Caco-2 (cell line): ENCODE measurements around the gene DIS3L2. TPM values are rescaled to one million over a fixed set of nuclear protein-coding genes. Genes with fewer than 3 reads are reported as not detected.

Experiments
- BruUV-seq: library from RNA; stranded (reverse); fragments of 400-500 nt; replicated peaks from 2 replicates; lab custom pipeline; 2021; lab: Mats Ljungman, UMichigan
- CTCF ChIA-PET: fragments of 300-600 bp; sonication (Branson Sonifier 250); formaldehyde crosslinking; loops from one replicate; lab custom pipeline; 2022; ENCODE audit warnings: antibody characterized with exemption; lab: Charles Lee
- POLR2A ChIA-PET: fragments of 300-600 bp; sonication (Branson Sonifier 250); formaldehyde crosslinking; loops from one replicate; lab custom pipeline; 2022; ENCODE audit warnings: antibody characterized with exemption; lab: Charles Lee
- DNase-seq, 2 experiments: peaks; one replicate each; pipeline versions ENCODE4 v3.0.0 to v3.0.0-alpha.2; 2020 to 2022
- H3K27me3 ChIP-seq: replicated peaks from 2 replicates; pipeline ENCODE4 v1.6.0; 2011; ENCODE audit warnings: low read length; ENCODE audit not compliant: control insufficient read depth, insufficient read depth
- H3K36me3 ChIP-seq: 2 replicates; pipeline ENCODE4 v1.5.1; 2011; ENCODE audit warnings: low read length; ENCODE audit not compliant: control insufficient read depth, insufficient read depth
- H3K4me1 ChIP-seq: fragments of 250-450 bp; sonication (Bioruptor Pico); 2 replicates; pipeline ENCODE4 v1.5.1; 2020; ENCODE audit warnings: mild to moderate bottlenecking
- H3K4me3 ChIP-seq: 2 replicates; pipeline ENCODE4 v1.5.1; 2011; ENCODE audit warnings: low read depth, mild to moderate bottlenecking, control low read depth, low read length
- H3K9me3 ChIP-seq: fragments of 250-450 bp; sonication (Bioruptor Pico); 2 replicates; pipeline ENCODE4 v1.5.1; 2020; ENCODE audit warnings: mild to moderate bottlenecking, moderate library complexity
- H3K27ac Mint-ChIP-seq: one replicate; pipeline ENCODE4 v1.8.0; 2022; ENCODE audit warnings: mixed read lengths; ENCODE audit not compliant: unreplicated experiment
- H3K27me3 Mint-ChIP-seq: one replicate; pipeline ENCODE4 v1.8.0; 2022; ENCODE audit warnings: mixed read lengths; ENCODE audit not compliant: insufficient read depth, unreplicated experiment
- H3K36me3 Mint-ChIP-seq: one replicate; pipeline ENCODE4 v1.8.0; 2022; ENCODE audit warnings: mild to moderate bottlenecking, mixed read lengths; ENCODE audit not compliant: insufficient read depth, unreplicated experiment
- H3K4me1 Mint-ChIP-seq: one replicate; pipeline ENCODE4 v1.8.0; 2022; ENCODE audit warnings: low read depth, mixed read lengths; ENCODE audit not compliant: unreplicated experiment
- H3K4me3 Mint-ChIP-seq: one replicate; pipeline ENCODE4 v1.8.0; 2022; ENCODE audit warnings: mild to moderate bottlenecking, moderate library complexity, mixed read lengths; ENCODE audit not compliant: unreplicated experiment
- H3K9me3 Mint-ChIP-seq: one replicate; pipeline ENCODE4 v1.8.0; 2022; ENCODE audit warnings: mixed read lengths; ENCODE audit not compliant: unreplicated experiment
- intact Hi-C: fragments of 100-400 bp; cut with micrococcal nuclease; formaldehyde crosslinking; loops from one replicate; pipeline ENCODE4 v1.10.0; 2022; ENCODE audit not compliant: unreplicated experiment
- total RNA-seq: library from RNA; stranded (reverse); gene quantifications from 2 replicates; pipeline ENCODE4 v1.2.3, GENCODE V29; 2022
- TF ChIP-seq, protein P1 (sequence below), 2 experiments: fragments of 200-600 bp in 1 of 2; IDR thresholded peaks; 1 replicate in 1 of 2; 2 replicates in 1 of 2; pipeline versions ENCODE4 v1.5.1 to v1.8.0; 2011 to 2022; ENCODE audit warnings: antibody characterized with exemption in 1 of 2, control low read depth in 1 of 2, inconsistent platforms in 1 of 2, low read depth in 1 of 2, low read length in 1 of 2, mild to moderate bottlenecking in 1 of 2, moderate library complexity in 1 of 2; ENCODE audit not compliant: insufficient read depth in 1 of 2, severe bottlenecking in 1 of 2, unreplicated experiment in 1 of 2

Gene DIS3L2
- total RNA-seq, 1 experiment from 2014 or later: 15.5 TPM

DNA sequence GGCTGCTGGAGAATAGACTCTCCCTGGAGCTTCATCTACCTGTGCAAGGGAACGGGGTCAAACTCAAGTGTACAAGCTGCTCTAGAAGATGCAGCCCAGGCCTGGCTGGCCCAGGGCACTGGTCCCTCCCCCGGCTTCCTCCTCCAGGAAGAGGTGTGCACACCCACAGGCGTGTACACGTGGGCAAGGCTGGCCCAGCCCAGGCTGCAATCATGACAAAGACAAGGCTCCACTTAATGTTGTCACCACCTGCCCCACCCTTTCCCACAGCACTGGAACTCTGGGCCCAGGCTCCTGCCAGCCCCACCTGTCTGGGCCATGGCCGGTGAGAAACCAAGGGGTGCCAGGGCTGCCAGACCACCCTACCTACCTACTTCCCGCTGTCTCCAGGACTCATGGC, 387.4 kb downstream of the DIS3L2 start:
- ChIA-PET POLR2A (no interaction called here), CTCF (interaction anchor here (0.6 kb wide), 1 partner anchor 7 kb away, joined by 3 read pairs; no protein-coding TSS in a partner anchor)
- Mint-ChIP-seq H3K4me3 (no peak overlapping the region), H3K27me3 (no peaks in the 10 kb centered on the region), H3K9me3 (no peaks in the 10 kb centered on the region), H3K36me3 (no peaks in the 10 kb centered on the region), H3K27ac (no peak overlapping the region), H3K4me1 (no peaks in the 10 kb centered on the region)
- intact Hi-C loops: no loop called here
- TF ChIP-seq, protein P1, sequence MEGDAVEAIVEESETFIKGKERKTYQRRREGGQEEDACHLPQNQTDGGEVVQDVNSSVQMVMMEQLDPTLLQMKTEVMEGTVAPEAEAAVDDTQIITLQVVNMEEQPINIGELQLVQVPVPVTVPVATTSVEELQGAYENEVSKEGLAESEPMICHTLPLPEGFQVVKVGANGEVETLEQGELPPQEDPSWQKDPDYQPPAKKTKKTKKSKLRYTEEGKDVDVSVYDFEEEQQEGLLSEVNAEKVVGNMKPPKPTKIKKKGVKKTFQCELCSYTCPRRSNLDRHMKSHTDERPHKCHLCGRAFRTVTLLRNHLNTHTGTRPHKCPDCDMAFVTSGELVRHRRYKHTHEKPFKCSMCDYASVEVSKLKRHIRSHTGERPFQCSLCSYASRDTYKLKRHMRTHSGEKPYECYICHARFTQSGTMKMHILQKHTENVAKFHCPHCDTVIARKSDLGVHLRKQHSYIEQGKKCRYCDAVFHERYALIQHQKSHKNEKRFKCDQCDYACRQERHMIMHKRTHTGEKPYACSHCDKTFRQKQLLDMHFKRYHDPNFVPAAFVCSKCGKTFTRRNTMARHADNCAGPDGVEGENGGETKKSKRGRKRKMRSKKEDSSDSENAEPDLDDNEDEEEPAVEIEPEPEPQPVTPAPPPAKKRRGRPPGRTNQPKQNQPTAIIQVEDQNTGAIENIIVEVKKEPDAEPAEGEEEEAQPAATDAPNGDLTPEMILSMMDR (IDR thresholded peaks at IDR 0.05; ENCODE audit: insufficient read depth in 1 of 2, low read depth in 1 of 2, low read length in 1 of 2, severe bottlenecking in 1 of 2, unreplicated experiment in 1 of 2): no peak
- no TSS peak for BruUV-seq
- Histone ChIP-seq H3K36me3 (no peaks in the 10 kb centered on the region), H3K9me3 (no peaks in the 10 kb centered on the region), H3K4me1 (no peaks in the 10 kb centered on the region), H3K4me3 (no peak overlapping the region), H3K27me3 (no peaks in the 10 kb centered on the region)
- peak in 1 of 2 experiments; percentile 29 for DNase-seq

DNA sequence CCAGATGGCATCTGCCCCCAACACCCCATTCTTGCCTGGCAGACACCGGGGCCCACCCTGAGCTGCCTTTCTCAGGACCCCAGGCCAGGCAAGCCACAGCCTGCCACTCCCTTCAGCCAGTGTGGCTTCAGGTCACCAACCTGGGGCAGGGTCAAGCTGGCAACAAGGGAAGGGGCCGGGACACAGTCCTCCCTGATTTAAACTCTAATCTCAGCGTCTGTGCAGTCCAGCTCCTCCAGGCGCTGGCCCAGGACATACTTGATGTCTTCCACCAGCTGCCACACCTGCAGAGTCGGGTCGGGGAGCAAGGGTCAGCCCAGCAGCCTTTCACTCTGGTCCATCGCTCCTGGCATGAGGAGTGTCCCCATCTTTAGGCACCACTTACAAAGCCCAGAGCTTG, 388.0 kb downstream of the DIS3L2 start:
- no peaks in the 10 kb centered on the region for H3K9me3 ChIP-seq
- no peaks in the 10 kb centered on the region for H3K27me3 ChIP-seq
- no peaks in the 10 kb centered on the region for H3K36me3 Mint-ChIP-seq
- DNase-seq: peak in 1 of 2 experiments; percentile 21
- ChIA-PET POLR2A (no interaction called here), CTCF (no interaction called here)
- intact Hi-C loops: no loop called here
- TF ChIP-seq, protein P1 (IDR thresholded peaks at IDR 0.05; ENCODE audit: insufficient read depth in 1 of 2, low read depth in 1 of 2, low read length in 1 of 2, severe bottlenecking in 1 of 2, unreplicated experiment in 1 of 2): no peak
- no peaks in the 10 kb centered on the region for H3K4me1 ChIP-seq
- BruUV-seq: no TSS peak
- no peaks in the 10 kb centered on the region for H3K4me1 Mint-ChIP-seq
- no peaks in the 10 kb centered on the region for H3K36me3 ChIP-seq
- H3K9me3 Mint-ChIP-seq: no peaks in the 10 kb centered on the region
- H3K27me3 Mint-ChIP-seq: no peaks in the 10 kb centered on the region
- H3K27ac Mint-ChIP-seq: no peak overlapping the region
- H3K4me3 Mint-ChIP-seq: no peak overlapping the region
- H3K4me3 ChIP-seq: no peak overlapping the region

DNA sequence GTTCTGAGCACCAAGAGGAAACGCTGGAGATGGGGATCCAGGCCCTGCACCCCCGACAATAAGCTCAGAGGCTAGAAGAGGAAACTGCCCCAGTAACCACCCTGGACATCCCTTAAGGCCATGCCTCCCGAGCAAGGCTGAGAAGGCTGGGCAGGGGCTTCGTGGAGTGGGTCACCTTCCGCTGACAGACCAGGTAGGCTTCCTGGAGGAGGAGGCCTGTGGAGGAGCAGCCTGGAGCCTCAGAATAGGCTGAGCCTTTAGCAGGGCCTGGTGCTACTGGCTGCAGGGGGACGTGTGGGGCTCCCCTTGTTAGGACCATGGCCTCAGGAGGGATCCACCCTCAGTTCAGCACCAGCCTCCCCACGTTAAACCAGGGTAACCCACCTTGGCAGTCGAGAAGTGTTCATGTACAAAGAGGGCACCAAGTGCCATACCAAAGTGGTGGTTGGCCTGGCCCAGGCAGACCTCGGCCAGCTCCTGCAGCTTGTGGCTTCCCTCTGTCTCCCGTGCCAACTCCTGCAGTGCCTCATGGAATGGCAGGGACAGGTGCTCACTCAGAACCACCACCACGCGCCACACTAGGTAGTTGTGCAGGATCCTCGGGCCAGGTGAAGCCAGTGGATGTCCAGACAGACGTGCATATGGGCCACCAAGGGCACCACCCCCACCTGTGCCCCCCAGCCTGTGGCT, 388.6 kb downstream of the DIS3L2 start:
- H3K36me3 Mint-ChIP-seq: no peaks in the 10 kb centered on the region
- H3K4me3 Mint-ChIP-seq: no peak overlapping the region
- BruUV-seq: no TSS peak
- H3K27ac Mint-ChIP-seq: no peak overlapping the region
- DNase-seq: peak in 1 of 2 experiments; percentile 19
- POLR2A ChIA-PET: no interaction called here
- Histone ChIP-seq H3K4me3 (no peak overlapping the region), H3K36me3 (no peaks in the 10 kb centered on the region), H3K4me1 (peaks cover 5% of the 10 kb centered on the region), H3K27me3 (no peaks in the 10 kb centered on the region), H3K9me3 (no peaks in the 10 kb centered on the region)
- intact Hi-C loops: no loop called here
- no peaks in the 10 kb centered on the region for H3K4me1 Mint-ChIP-seq
- no peaks in the 10 kb centered on the region for H3K9me3 Mint-ChIP-seq
- TF ChIP-seq, protein P1 (IDR thresholded peaks at IDR 0.05; ENCODE audit: insufficient read depth in 1 of 2, low read depth in 1 of 2, low read length in 1 of 2, severe bottlenecking in 1 of 2, unreplicated experiment in 1 of 2): no peak
- H3K27me3 Mint-ChIP-seq: no peaks in the 10 kb centered on the region
- CTCF ChIA-PET: no interaction called here
